HG03135 (cell line): ENCODE measurements around the gene C6orf163.

Source experiments
- ATAC-seq: cut with Tn5 transposase; IDR thresholded peaks from one replicate; pipeline ENCODE4 v1.9.1; 2021; ENCODE audit warnings: mild to moderate bottlenecking, moderate library complexity; ENCODE audit not compliant: unreplicated experiment

Gene C6orf163

DNA sequence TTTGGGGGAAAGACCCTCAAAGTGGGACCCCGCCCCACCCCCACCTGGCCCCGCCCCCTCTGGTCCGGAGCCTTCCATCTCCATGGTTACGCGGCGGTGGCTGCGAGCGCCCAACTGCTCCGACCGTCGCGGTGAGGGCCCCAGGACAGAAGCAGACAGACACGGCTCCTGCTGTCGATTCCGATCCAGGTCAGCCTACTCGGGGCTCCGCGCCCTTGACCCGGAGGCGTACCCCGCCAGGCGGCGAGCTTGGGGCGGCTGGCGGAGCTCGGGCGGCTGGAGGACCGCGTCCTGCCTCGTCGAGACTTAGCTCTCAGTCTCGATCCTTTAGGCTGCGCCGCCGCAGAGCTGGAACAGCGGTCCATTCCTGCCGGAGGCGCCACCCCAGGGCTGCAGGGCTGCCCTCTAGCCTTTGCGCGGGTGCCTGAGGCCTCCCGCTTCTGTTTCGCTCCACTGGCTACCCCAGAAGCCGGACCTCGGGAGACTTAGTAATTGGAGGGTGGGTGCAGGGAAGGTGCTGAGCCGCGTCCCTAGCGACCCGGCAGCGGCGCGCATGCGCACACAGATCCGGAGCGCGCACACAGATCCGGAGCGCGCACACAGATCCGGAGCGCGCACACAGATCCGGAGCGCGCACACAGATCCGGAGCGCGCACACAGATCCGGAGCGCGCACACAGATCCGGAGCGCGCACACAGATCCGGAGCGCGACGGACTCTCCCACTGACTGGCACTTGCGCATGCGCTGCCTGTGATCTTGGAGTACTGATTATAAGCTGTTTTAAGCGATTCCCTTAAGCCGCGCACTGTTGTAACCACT is 63.5 kb downstream of the C6orf163 start, which contains the start of gene CFAP206:
Gene CFAP206, plus strand, starts transcription at position 72 of the 820 bp plus-strand sequence. CDS start 1,868 bp downstream, outside the sequence.
- ATAC-seq, result peak; percentile 83

DNA sequence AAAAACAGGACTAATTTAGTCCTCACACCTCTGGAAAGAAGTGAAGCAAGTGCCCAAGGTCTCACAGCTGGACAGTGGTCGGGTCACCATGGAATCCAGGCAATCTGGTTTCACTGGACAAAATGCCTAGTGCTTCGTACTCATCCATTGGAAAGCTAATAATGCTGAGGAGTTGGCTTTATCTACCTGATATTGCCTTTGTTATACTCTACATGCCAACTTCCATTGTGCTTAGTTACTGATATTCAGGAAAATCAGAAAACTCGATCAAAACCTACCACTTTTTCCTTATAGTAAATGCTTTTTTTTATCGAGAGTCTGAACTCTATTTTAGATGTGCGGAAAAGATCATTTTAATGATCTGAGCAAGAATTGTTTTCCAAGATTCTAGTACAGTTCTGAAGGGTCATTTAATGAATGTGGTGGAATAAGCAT is 64.1 kb downstream of the C6orf163 start:
- ATAC-seq, result no peak
